Parathyroid adenoma (tissue), 2 donors: ENCODE measurements around the gene PNP.

Experiments used
- H2AFZ ChIP-seq: fragments of 300-600 bp; sonication (generic); one replicate; pipeline ENCODE4 v1.7.0; 2017; ENCODE audit warnings: antibody characterized with exemption, mild to moderate bottlenecking
- H3K27ac ChIP-seq: fragments of 300-600 bp; sonication (generic); one replicate; pipeline ENCODE4 v1.7.0; 2017
- H3K27me3 ChIP-seq: fragments of 300-600 bp; sonication (generic); one replicate; pipeline ENCODE4 v1.7.0; 2017; ENCODE audit warnings: low read length; ENCODE audit not compliant: control insufficient read depth, insufficient read depth
- H3K36me3 ChIP-seq: fragments of 300-600 bp; sonication (generic); one replicate; pipeline ENCODE4 v1.7.0; 2017; ENCODE audit warnings: low read length; ENCODE audit not compliant: control insufficient read depth, insufficient read depth
- H3K4me1 ChIP-seq: fragments of 300-600 bp; sonication (generic); one replicate; pipeline ENCODE4 v1.7.0; 2017; ENCODE audit warnings: control low read depth
- H3K4me2 ChIP-seq: fragments of 300-600 bp; sonication (generic); one replicate; pipeline ENCODE4 v1.7.0; 2017; ENCODE audit warnings: low read length
- H3K4me3 ChIP-seq: fragments of 300-600 bp; sonication (generic); one replicate; pipeline ENCODE4 v1.7.0; 2017; ENCODE audit warnings: low read depth, low read length
- H3K79me2 ChIP-seq: fragments of 300-600 bp; sonication (generic); one replicate; pipeline ENCODE4 v1.7.0; 2017; ENCODE audit warnings: control low read depth
- H3K9ac ChIP-seq: fragments of 300-600 bp; sonication (generic); one replicate; pipeline ENCODE4 v1.7.0; 2017; ENCODE audit warnings: mild to moderate bottlenecking
- H3K9me3 ChIP-seq: fragments of 300-600 bp; sonication (generic); one replicate; pipeline ENCODE4 v1.7.0; 2017; ENCODE audit warnings: low read length; ENCODE audit not compliant: control insufficient read depth
- CTCF ChIP-seq: fragments of 300-600 bp; sonication (generic); IDR thresholded peaks from one replicate; pipeline ENCODE4 v1.7.0; 2017; ENCODE audit warnings: antibody characterized with exemption, mild to moderate bottlenecking
- donor health status: primary hyperparathyroidism.

The PNP gene

GRCh38 chr14:20515846-20516245, 46.6 kb downstream of the PNP start:
- no peak overlapping the region for H3K27ac ChIP-seq
- no peak overlapping the region for H3K4me3 ChIP-seq
- H3K4me1 ChIP-seq, result no peaks in the 10 kb centered on the region
- no peak overlapping the region for H3K9ac ChIP-seq
- no peaks in the 10 kb centered on the region for H3K36me3 ChIP-seq
- no peak for TF ChIP-seq CTCF
- no peak overlapping the region for H2AFZ ChIP-seq
- no peak overlapping the region for H3K4me2 ChIP-seq
- H3K27me3 ChIP-seq, result no peaks in the 10 kb centered on the region
- H3K79me2 ChIP-seq, result no peaks in the 10 kb centered on the region
- H3K9me3 ChIP-seq, result no peaks in the 10 kb centered on the region

- no peak overlapping the region for H2AFZ ChIP-seq
- no peaks in the 10 kb centered on the region for H3K27me3 ChIP-seq
- H3K4me2 ChIP-seq, result no peak overlapping the region
- no peak for TF ChIP-seq CTCF
- H3K79me2 ChIP-seq, result no peaks in the 10 kb centered on the region
- no peak overlapping the region for H3K9ac ChIP-seq
- H3K27ac ChIP-seq, result no peak overlapping the region
- H3K9me3 ChIP-seq, result no peaks in the 10 kb centered on the region
- H3K36me3 ChIP-seq, result no peaks in the 10 kb centered on the region
- no peak overlapping the region for H3K4me3 ChIP-seq
- no peaks in the 10 kb centered on the region for H3K4me1 ChIP-seq
Measured at GRCh38 chr14:20516921-20517320, 47.7 kb downstream of the PNP start.

- Histone ChIP-seq H3K27ac (no peak overlapping the region), H3K79me2 (no peaks in the 10 kb centered on the region), H3K27me3 (no peaks in the 10 kb centered on the region), H3K9me3 (no peaks in the 10 kb centered on the region), H3K9ac (no peak overlapping the region), H3K4me1 (no peaks in the 10 kb centered on the region), H2AFZ (no peak overlapping the region), H3K4me3 (no peak overlapping the region), H3K4me2 (no peak overlapping the region), H3K36me3 (no peaks in the 10 kb centered on the region)
- TF ChIP-seq CTCF, result no peak
Measured at GRCh38 chr14:20522332-20522731, 53.1 kb downstream of the PNP start.

- Histone ChIP-seq H3K36me3 (no peaks in the 10 kb centered on the region), H3K27ac (no peak overlapping the region), H3K4me2 (no peak overlapping the region), H3K9me3 (no peaks in the 10 kb centered on the region), H3K79me2 (no peaks in the 10 kb centered on the region), H3K27me3 (no peaks in the 10 kb centered on the region), H2AFZ (no peak overlapping the region), H3K4me1 (no peaks in the 10 kb centered on the region), H3K4me3 (no peak overlapping the region), H3K9ac (no peak overlapping the region)
- no peak for TF ChIP-seq CTCF
Measured at GRCh38 chr14:20524027-20524426, 54.8 kb downstream of the PNP start.
